Neural cell (in vitro differentiated cells): ENCODE data around the gene APBB2.

Experiments
- CTCF ChIP-seq: fragments of 450-650 bp; IDR thresholded peaks from 2 replicates; pipeline ENCODE4 v1.5.1; 2014; ENCODE audit warnings: antibody characterized with exemption, mild to moderate bottlenecking, moderate library complexity; ENCODE audit not compliant: poor library complexity, severe bottlenecking
- EP300 ChIP-seq: fragments of 450-650 bp; conservative IDR thresholded peaks from 2 replicates; pipeline ENCODE4 v1.6.1; 2014; ENCODE audit warnings: antibody characterized with exemption, mild to moderate bottlenecking, moderate library complexity; ENCODE audit not compliant: poor library complexity, severe bottlenecking
- POLR2AphosphoS5 ChIP-seq: IDR thresholded peaks from 2 replicates; pipeline ENCODE4 v1.6.1; 2012

GRCh38 chr4:41245983-41246382 lies 31.6 kb upstream of the APBB2 start:
- TF ChIP-seq POLR2AphosphoS5 (no peak), CTCF (no peak), EP300 (no peak)
